ENCODE data around the gene SLC6A8.

GRCh38 chrX:153638436-153639176, 49.1 kb upstream of the SLC6A8 start:
- no peak for TF ChIP-seq CTCF (IDR thresholded peaks at IDR 0.05)
- TF ChIP-seq POLR2A (IDR thresholded peaks at IDR 0.05): no peak

Measured in heart left ventricle (tissue), 13 donors.